Neural progenitor cell (in vitro differentiated cells): Measurements from ENCODE around the gene PODXL2. TPM values are rescaled to one million over a fixed set of nuclear protein-coding genes. Genes with fewer than 3 reads are reported as not detected.

Experiments
- DNase-seq: peaks from one replicate; pipeline ENCODE4 v3.0.0-alpha.2; 2016; ENCODE audit warnings: low spot score
- H2AFZ ChIP-seq: fragments of 200-600 bp; sonication (generic); replicated peaks from 2 replicates; pipeline ENCODE4 v1.6.1; 2016; ENCODE audit warnings: antibody characterized with exemption
- H3F3A ChIP-seq: fragments of 200-600 bp; sonication (generic); 2 replicates; pipeline ENCODE4 v1.6.1; 2016; ENCODE audit warnings: antibody characterized with exemption, low read depth
- H3K27ac ChIP-seq: fragments of 200-600 bp; sonication (generic); 2 replicates; pipeline ENCODE4 v1.5.1; 2016; ENCODE audit warnings: mild to moderate bottlenecking
- H3K27me3 ChIP-seq: fragments of 200-600 bp; sonication (generic); 2 replicates; pipeline ENCODE4 v1.6.1; 2016; ENCODE audit warnings: mild to moderate bottlenecking, moderate library complexity
- H3K36me3 ChIP-seq: fragments of 200-600 bp; sonication (generic); 2 replicates; pipeline ENCODE4 v1.5.1; 2016
- H3K4me1 ChIP-seq: fragments of 200-600 bp; sonication (generic); 2 replicates; pipeline ENCODE4 v1.6.1; 2016; ENCODE audit warnings: mixed run types
- H3K4me2 ChIP-seq: fragments of 200-600 bp; sonication (generic); 2 replicates; pipeline ENCODE4 v1.6.1; 2016
- H3K4me3 ChIP-seq: fragments of 200-600 bp; sonication (generic); 2 replicates; pipeline ENCODE4 v1.5.1; 2016
- H3K79me2 ChIP-seq: fragments of 200-600 bp; sonication (generic); 2 replicates; pipeline ENCODE4 v1.6.1; 2016; ENCODE audit warnings: low read depth
- H3K9ac ChIP-seq: fragments of 200-600 bp; sonication (generic); 2 replicates; pipeline ENCODE4 v1.6.1; 2016
- H3K9me3 ChIP-seq: fragments of 200-600 bp; sonication (generic); 2 replicates; pipeline ENCODE4 v1.5.1; 2016; ENCODE audit warnings: low read depth
- H4K20me1 ChIP-seq: fragments of 200-600 bp; sonication (generic); 2 replicates; pipeline ENCODE4 v1.6.1; 2016; ENCODE audit warnings: low read depth
- H3K27ac Mint-ChIP-seq: 3 replicates; pipeline ENCODE4 v1.8.0; 2021; ENCODE audit warnings: mixed read lengths
- H3K27me3 Mint-ChIP-seq: 2 replicates; pipeline ENCODE4 v1.8.0; 2022; ENCODE audit warnings: low read depth, mild to moderate bottlenecking, inconsistent platforms, moderate library complexity, mixed read lengths; ENCODE audit not compliant: insufficient read depth
- H3K36me3 Mint-ChIP-seq: 3 replicates; pipeline ENCODE4 v1.8.0; 2021; ENCODE audit warnings: mixed read lengths
- H3K4me1 Mint-ChIP-seq: 3 replicates; pipeline ENCODE4 v1.8.0; 2021; ENCODE audit warnings: mixed read lengths
- H3K4me3 Mint-ChIP-seq: 3 replicates; pipeline ENCODE4 v1.8.0; 2021; ENCODE audit warnings: mild to moderate bottlenecking, moderate library complexity, mixed read lengths
- H3K9me3 Mint-ChIP-seq: 3 replicates; pipeline ENCODE4 v1.8.0; 2020; ENCODE audit warnings: mixed read lengths
- CTCF ChIP-seq: fragments of 200-600 bp; sonication (generic); IDR thresholded peaks from 2 replicates; pipeline ENCODE4 v1.5.1; 2017; ENCODE audit warnings: antibody characterized with exemption, mild to moderate bottlenecking
- EZH2 ChIP-seq: fragments of 200-600 bp; sonication (generic); IDR thresholded peaks from 2 replicates; pipeline ENCODE4 v1.6.1; 2017; ENCODE audit warnings: antibody characterized with exemption, mild to moderate bottlenecking, moderate library complexity
- EZH2phosphoT487 ChIP-seq: fragments of 200-600 bp; sonication (generic); IDR thresholded peaks from 2 replicates; pipeline ENCODE4 v1.6.1; 2017; ENCODE audit warnings: antibody characterized with exemption
- total RNA-seq: library from RNA; depleted of rRNA; stranded (reverse); fragments of >200 nt; gene quantifications from 2 replicates; pipeline ENCODE4 v1.2.3, GENCODE V29; 2015; ENCODE audit warnings: low replicate concordance

Gene PODXL2
- total RNA-seq, 1 donor from 2014 or later, result 18.4 TPM

GRCh38 chr3:127650236-127650635, 21.3 kb downstream of the PODXL2 start:
- H3K4me1 ChIP-seq, result peaks cover 15% of the 10 kb centered on the region
- Mint-ChIP-seq H3K4me1 (peaks cover 7% of the 10 kb centered on the region), H3K9me3 (no peaks in the 10 kb centered on the region), H3K27me3 (peaks cover 2% of the 10 kb centered on the region), H3K36me3 (peaks cover 7% of the 10 kb centered on the region), H3K27ac (no peak overlapping the region), H3K4me3 (no peak overlapping the region)
- no peaks in the 10 kb centered on the region for H3K9me3 ChIP-seq
- no peak for DNase-seq
- no peak for TF ChIP-seq EZH2phosphoT487
- TF ChIP-seq CTCF, result no peak
- no peak for TF ChIP-seq EZH2
- no peak overlapping the region for H3K9ac ChIP-seq
- no peaks in the 10 kb centered on the region for H4K20me1 ChIP-seq
- no peak overlapping the region for H3K4me2 ChIP-seq
- H2AFZ ChIP-seq, result no peak overlapping the region
- peaks cover 8% of the 10 kb centered on the region for H3F3A ChIP-seq
- H3K36me3 ChIP-seq, result no peaks in the 10 kb centered on the region
- no peaks in the 10 kb centered on the region for H3K79me2 ChIP-seq
- no peak overlapping the region for H3K4me3 ChIP-seq
- H3K27ac ChIP-seq, result no peak overlapping the region
- no peaks in the 10 kb centered on the region for H3K27me3 ChIP-seq

GRCh38 chr3:127651516-127652172, 22.7 kb downstream of the PODXL2 start:
- Histone ChIP-seq H3K4me1 (peaks cover 14% of the 10 kb centered on the region), H3K79me2 (no peaks in the 10 kb centered on the region), H3K27me3 (no peaks in the 10 kb centered on the region), H3K27ac (no peak overlapping the region), H2AFZ (no peak overlapping the region), H3F3A (peaks cover 8% of the 10 kb centered on the region), H3K9me3 (no peaks in the 10 kb centered on the region), H3K4me2 (no peak overlapping the region), H3K9ac (no peak overlapping the region), H4K20me1 (no peaks in the 10 kb centered on the region), H3K36me3 (no peaks in the 10 kb centered on the region), H3K4me3 (no peak overlapping the region)
- H3K27ac Mint-ChIP-seq, result no peak overlapping the region
- H3K4me1 Mint-ChIP-seq, result peaks cover 6% of the 10 kb centered on the region
- no peaks in the 10 kb centered on the region for H3K9me3 Mint-ChIP-seq
- no peak overlapping the region for H3K4me3 Mint-ChIP-seq
- H3K36me3 Mint-ChIP-seq, result peaks cover 7% of the 10 kb centered on the region
- peaks cover 2% of the 10 kb centered on the region for H3K27me3 Mint-ChIP-seq
- TF ChIP-seq CTCF (no peak), EZH2phosphoT487 (no peak), EZH2 (no peak)
- DNase-seq, result no peak

- no peaks in the 10 kb centered on the region for H3K27me3 ChIP-seq
- H3K27ac Mint-ChIP-seq, result no peak overlapping the region
Measured at GRCh38 chr3:127652246-127652995, 23.4 kb downstream of the PODXL2 start.

More at GRCh38 chr3:127652246-127652995, 23.4 kb downstream of the PODXL2 start:
- H3K4me1 ChIP-seq, result peaks cover 7% of the 10 kb centered on the region
- peaks cover 3% of the 10 kb centered on the region for H3F3A ChIP-seq
- H3K9ac ChIP-seq, result no peak overlapping the region
- no peak overlapping the region for H3K27ac ChIP-seq
- Mint-ChIP-seq H3K27me3 (peaks cover 2% of the 10 kb centered on the region), H3K9me3 (no peaks in the 10 kb centered on the region), H3K4me1 (no peaks in the 10 kb centered on the region), H3K36me3 (peaks cover 5% of the 10 kb centered on the region), H3K4me3 (no peak overlapping the region)
- H3K36me3 ChIP-seq, result no peaks in the 10 kb centered on the region
- no peaks in the 10 kb centered on the region for H4K20me1 ChIP-seq
- peak overlapping the region; percentile 75 for H2AFZ ChIP-seq
- TF ChIP-seq CTCF, result peak; percentile 90
- TF ChIP-seq EZH2, result no peak
- TF ChIP-seq EZH2phosphoT487, result no peak
- no peak overlapping the region for H3K4me2 ChIP-seq
- no peaks in the 10 kb centered on the region for H3K79me2 ChIP-seq
- no peaks in the 10 kb centered on the region for H3K9me3 ChIP-seq
- DNase-seq, result peak; percentile 82
- H3K4me3 ChIP-seq, result no peak overlapping the region
